ENCODE results near the gene MYL1.

The MYL1 gene

DNA sequence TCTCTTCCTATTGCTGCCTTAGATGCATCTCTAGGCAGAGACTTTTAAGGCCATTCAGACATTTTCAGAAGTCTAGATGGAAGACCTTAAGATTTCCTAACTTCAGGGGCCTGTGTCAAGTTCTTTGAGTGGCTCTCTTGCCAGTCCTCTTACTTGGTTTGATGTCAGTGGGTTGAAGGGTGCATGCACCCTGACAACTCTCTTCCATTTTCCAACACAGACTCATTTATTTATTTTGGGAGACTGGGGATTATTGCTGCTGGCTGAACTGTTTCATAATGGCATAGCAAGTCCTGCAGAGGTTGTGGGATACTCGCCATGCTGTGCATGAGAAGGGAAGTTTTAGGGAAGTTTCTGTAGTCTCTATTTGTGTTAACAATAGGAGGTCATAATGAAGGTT is 50.7 kb downstream of the MYL1 start:
- TF ChIP-seq POLR2A (IDR thresholded peaks at IDR 0.05; ENCODE audit: low read depth, low read length) (no peak), TAF1 (IDR thresholded peaks at IDR 0.05; ENCODE audit: borderline replicate concordance, low read depth, low read length) (no peak)
- DNase-seq (ENCODE audit: insufficient read length) = no peak
- FAIRE-seq = no peak

DNA sequence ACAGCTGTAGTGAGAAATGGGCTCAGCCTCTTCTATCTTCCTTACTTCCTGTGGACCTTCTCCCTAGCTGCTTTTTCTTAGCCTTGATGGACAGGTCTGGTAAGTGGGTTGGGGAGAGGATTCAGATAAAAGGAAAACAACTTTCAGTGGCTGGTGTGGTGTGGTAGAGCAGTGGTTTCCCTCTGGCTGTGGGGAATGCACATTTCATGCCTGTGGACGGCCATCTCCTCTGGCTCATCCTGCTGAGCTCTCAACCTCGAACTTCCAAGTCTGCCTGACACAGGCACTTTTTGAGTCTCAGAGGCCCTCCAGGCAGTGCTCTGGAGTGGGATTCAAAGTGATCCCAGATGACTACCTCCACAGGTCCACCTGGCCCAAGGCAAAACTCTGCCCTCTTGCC is 51.1 kb downstream of the MYL1 start:
- TF ChIP-seq TAF1 (IDR thresholded peaks at IDR 0.05; ENCODE audit: borderline replicate concordance, low read depth, low read length) = no peak
- no peak for TF ChIP-seq POLR2AphosphoS5 (IDR thresholded peaks at IDR 0.05; ENCODE audit: low read depth, low read length)
- FAIRE-seq (no peak), DNase-seq (ENCODE audit: insufficient read length) (no peak)

DNA sequence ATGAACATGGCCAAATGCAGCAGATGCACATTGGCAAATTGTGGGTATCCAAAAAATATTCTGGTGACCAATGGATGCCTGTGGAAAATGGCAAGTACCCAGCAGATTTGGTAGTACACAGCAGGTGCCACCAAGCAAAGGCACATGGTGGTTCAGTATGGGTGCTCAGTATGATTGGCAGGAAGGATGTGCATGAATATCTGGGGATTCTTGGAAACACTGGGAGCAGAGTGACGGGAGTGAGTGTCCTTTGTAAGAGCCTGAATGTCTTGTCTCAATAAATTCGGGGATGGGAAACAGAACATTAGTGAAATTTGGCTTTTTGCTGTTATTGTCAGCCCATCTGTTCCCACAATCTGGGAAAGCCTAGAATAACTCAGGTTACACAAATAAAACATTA is 52.9 kb downstream of the MYL1 start:
- FAIRE-seq = no peak
- DNase-seq (ENCODE audit: insufficient read length) = no peak
- TF ChIP-seq POLR2AphosphoS5 (IDR thresholded peaks at IDR 0.05; ENCODE audit: low read depth, low read length) (no peak), TAF1 (IDR thresholded peaks at IDR 0.05; ENCODE audit: borderline replicate concordance, low read depth, low read length) (no peak), POLR2A (IDR thresholded peaks at IDR 0.05; ENCODE audit: low read depth, low read length) (no peak)

DNA sequence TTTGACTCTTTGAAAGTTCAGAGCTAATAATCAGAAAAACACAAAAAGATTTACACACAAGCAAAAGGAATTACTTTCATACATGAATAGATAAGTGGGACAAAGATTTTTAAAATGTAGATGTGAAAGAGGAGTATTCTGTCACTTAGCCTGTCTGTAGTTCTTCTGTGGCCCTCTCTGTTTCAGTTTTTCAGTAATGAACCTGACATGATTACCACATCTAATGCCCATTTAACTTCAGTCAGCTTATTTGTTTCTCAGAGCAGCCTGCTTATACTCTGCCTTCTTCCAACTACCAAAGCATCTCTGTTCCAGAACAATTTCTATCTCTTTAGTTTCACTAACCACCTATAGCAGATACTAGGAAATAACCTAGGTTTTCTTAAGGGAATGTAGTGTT is 55.3 kb downstream of the MYL1 start:
- TF ChIP-seq POLR2A (IDR thresholded peaks at IDR 0.05; ENCODE audit: low read depth, low read length) (no peak), POLR2AphosphoS5 (IDR thresholded peaks at IDR 0.05; ENCODE audit: low read depth, low read length) (no peak), TAF1 (IDR thresholded peaks at IDR 0.05; ENCODE audit: borderline replicate concordance, low read depth, low read length) (no peak)
- FAIRE-seq (no peak), DNase-seq (ENCODE audit: insufficient read length) (no peak)

DNA sequence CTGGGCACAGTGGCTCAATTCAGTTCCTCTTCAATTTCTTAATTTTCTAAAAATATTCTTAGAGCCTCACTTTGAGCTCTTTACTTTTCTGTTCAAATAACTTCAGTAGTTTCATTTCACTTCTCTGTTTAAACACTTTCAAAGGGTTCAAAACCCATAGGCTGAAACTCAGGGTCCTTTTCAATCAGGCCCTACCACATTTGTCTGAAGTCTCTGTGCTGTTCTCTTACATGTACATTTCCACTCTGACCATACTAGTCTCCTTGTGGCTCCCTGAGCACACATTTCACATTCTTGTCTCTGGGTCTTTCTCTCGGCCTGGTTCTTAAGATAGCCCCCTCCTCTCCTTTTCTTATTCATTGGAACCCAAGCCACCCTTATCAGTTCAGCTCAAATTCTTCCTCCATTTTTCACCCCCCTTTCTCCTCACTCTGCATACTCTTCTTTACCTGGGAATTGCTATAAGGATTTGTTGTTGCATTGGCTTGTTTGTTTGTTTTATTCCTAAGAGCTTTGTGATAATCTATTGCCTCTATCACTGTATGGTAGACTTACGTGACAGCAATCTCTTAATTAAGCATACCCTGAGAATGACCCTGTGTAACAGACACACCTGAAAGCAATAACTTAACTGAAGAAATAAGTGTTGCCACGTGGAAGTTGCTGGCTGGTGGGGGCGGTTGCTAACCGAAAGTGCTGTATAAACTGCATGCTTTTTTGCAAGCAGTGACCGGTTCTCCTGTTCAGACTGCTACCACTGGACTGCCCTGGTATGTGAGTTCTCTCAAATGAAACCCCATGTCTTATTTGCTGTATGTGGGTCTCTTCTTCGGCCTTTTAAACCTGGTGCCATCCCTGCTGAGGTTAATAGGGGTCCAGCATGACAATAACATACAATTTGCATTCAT is 62.0 kb downstream of the MYL1 start:
- DNase-seq (ENCODE audit: insufficient read length) = no peak
- no peak for FAIRE-seq
- no peak for TF ChIP-seq TAF1 (IDR thresholded peaks at IDR 0.05; ENCODE audit: borderline replicate concordance, low read depth, low read length)

DNA sequence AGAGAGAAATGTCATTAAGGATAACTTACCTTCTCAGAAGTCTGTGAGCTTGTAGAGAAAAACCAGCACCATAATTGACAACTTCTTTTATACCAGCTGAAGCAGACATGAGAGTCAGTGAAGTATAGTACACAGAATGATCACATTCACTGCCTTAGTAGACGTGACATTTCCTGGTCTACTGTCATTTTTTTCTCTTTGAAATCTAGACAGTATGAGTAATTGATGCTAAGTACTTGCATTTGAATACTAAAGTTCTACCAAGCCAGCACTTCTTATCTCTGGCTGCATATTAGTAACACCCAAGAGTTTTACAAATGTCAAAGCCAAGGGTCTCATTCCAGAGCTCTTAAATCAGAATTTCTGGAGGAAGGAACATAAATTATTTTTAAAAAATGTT is 64.4 kb downstream of the MYL1 start:
- TF ChIP-seq TAF1 (IDR thresholded peaks at IDR 0.05; ENCODE audit: borderline replicate concordance, low read depth, low read length) (no peak), POLR2A (IDR thresholded peaks at IDR 0.05; ENCODE audit: low read depth, low read length) (no peak), POLR2AphosphoS5 (IDR thresholded peaks at IDR 0.05; ENCODE audit: low read depth, low read length) (no peak)
- FAIRE-seq = no peak
- DNase-seq (ENCODE audit: insufficient read length) = no peak
